Measurements from ENCODE around the gene CFAP53. TPM values are rescaled to one million over a fixed set of nuclear protein-coding genes. Genes with fewer than 3 reads are reported as not detected.
A peak's percentile ranks its signal among the peaks of the same experiment; 100 is the strongest.

The CFAP53 gene
- polyA plus RNA-seq, 1 donor from 2014 or later: 0.64 TPM

- Histone ChIP-seq H3K27ac (ENCODE audit: low read length) (no peak overlapping the region), H3K79me2 (replicated peaks; ENCODE audit: insufficient read depth, low read length) (no peaks in the 10 kb centered on the region), H3K4me2 (ENCODE audit: low read length) (peak overlapping the region; percentile 17), H3K27me3 (ENCODE audit: insufficient read depth, low read depth, low read length) (peaks cover 4% of the 10 kb centered on the region), H2AFZ (ENCODE audit: low read depth, low read length) (no peak overlapping the region), H3K4me3 (ENCODE audit: low read length) (peak overlapping the region; percentile 63), H4K20me1 (ENCODE audit: insufficient read depth) (no peaks in the 10 kb centered on the region), H3F3A (ENCODE audit: insufficient read depth, low read length, poor library complexity, severe bottlenecking) (no peaks in the 10 kb centered on the region), H3K9me2 (ENCODE audit: insufficient read depth, low read length) (no peaks in the 10 kb centered on the region), H3K9ac (ENCODE audit: low read length) (peak overlapping the region; percentile 44), H3K9me3 (ENCODE audit: low read length) (no peaks in the 10 kb centered on the region), H3K36me3 (ENCODE audit: insufficient read depth, low read length) (no peaks in the 10 kb centered on the region)
- peak; percentile 47 for TF ChIP-seq MXI1 (conservative IDR thresholded peaks at IDR 0.05; ENCODE audit: poor library complexity, severe bottlenecking)
- TF ChIP-seq SMC3 (conservative IDR thresholded peaks at IDR 0.05; ENCODE audit: poor library complexity): peak; percentile 20
- TF ChIP-seq POLR2AphosphoS5 (IDR thresholded peaks at IDR 0.05): no peak
Measured at GRCh38 chr18:50297621-50298442, 31.5 kb upstream of the CFAP53 start.

- TF ChIP-seq MXI1 (conservative IDR thresholded peaks at IDR 0.05; ENCODE audit: poor library complexity, severe bottlenecking) (no peak), EP300 (conservative IDR thresholded peaks at IDR 0.05; ENCODE audit: poor library complexity, severe bottlenecking) (no peak), SMC3 (conservative IDR thresholded peaks at IDR 0.05; ENCODE audit: poor library complexity) (no peak), POLR2AphosphoS5 (IDR thresholded peaks at IDR 0.05) (no peak), TAF1 (IDR thresholded peaks at IDR 0.05; ENCODE audit: low read depth) (no peak), REST (IDR thresholded peaks at IDR 0.05; ENCODE audit: borderline replicate concordance) (no peak), EZH2 (IDR thresholded peaks at IDR 0.05; ENCODE audit: borderline replicate concordance, insufficient read depth, low read length, poor library complexity, severe bottlenecking) (no peak), RAD21 (conservative IDR thresholded peaks at IDR 0.05) (no peak)
- TF ChIP-seq, protein P1, sequence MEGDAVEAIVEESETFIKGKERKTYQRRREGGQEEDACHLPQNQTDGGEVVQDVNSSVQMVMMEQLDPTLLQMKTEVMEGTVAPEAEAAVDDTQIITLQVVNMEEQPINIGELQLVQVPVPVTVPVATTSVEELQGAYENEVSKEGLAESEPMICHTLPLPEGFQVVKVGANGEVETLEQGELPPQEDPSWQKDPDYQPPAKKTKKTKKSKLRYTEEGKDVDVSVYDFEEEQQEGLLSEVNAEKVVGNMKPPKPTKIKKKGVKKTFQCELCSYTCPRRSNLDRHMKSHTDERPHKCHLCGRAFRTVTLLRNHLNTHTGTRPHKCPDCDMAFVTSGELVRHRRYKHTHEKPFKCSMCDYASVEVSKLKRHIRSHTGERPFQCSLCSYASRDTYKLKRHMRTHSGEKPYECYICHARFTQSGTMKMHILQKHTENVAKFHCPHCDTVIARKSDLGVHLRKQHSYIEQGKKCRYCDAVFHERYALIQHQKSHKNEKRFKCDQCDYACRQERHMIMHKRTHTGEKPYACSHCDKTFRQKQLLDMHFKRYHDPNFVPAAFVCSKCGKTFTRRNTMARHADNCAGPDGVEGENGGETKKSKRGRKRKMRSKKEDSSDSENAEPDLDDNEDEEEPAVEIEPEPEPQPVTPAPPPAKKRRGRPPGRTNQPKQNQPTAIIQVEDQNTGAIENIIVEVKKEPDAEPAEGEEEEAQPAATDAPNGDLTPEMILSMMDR (IDR thresholded peaks at IDR 0.05; ENCODE audit: poor library complexity, severe bottlenecking): no peak
- H2AFZ ChIP-seq (ENCODE audit: low read depth, low read length): no peak overlapping the region
Measured at GRCh38 chr18:50293039-50293438, 26.7 kb upstream of the CFAP53 start.

More at GRCh38 chr18:50293039-50293438, 26.7 kb upstream of the CFAP53 start:
- Histone ChIP-seq H3K27me3 (ENCODE audit: insufficient read depth, low read depth, low read length) (no peaks in the 10 kb centered on the region), H3K36me3 (ENCODE audit: insufficient read depth, low read length) (no peaks in the 10 kb centered on the region), H4K20me1 (ENCODE audit: insufficient read depth) (no peaks in the 10 kb centered on the region), H3K4me2 (ENCODE audit: low read length) (no peak overlapping the region), H3F3A (ENCODE audit: insufficient read depth, low read length, poor library complexity, severe bottlenecking) (no peaks in the 10 kb centered on the region), H3K9ac (ENCODE audit: low read length) (no peak overlapping the region), H3K9me2 (ENCODE audit: insufficient read depth, low read length) (peaks cover 4% of the 10 kb centered on the region), H3K9me3 (ENCODE audit: low read length) (no peaks in the 10 kb centered on the region), H3K79me2 (replicated peaks; ENCODE audit: insufficient read depth, low read length) (no peaks in the 10 kb centered on the region), H3K27ac (ENCODE audit: low read length) (no peak overlapping the region), H3K4me3 (ENCODE audit: low read length) (no peak overlapping the region)
